Measurements from ENCODE around the gene GCGR.

GCGR gene

DNA sequence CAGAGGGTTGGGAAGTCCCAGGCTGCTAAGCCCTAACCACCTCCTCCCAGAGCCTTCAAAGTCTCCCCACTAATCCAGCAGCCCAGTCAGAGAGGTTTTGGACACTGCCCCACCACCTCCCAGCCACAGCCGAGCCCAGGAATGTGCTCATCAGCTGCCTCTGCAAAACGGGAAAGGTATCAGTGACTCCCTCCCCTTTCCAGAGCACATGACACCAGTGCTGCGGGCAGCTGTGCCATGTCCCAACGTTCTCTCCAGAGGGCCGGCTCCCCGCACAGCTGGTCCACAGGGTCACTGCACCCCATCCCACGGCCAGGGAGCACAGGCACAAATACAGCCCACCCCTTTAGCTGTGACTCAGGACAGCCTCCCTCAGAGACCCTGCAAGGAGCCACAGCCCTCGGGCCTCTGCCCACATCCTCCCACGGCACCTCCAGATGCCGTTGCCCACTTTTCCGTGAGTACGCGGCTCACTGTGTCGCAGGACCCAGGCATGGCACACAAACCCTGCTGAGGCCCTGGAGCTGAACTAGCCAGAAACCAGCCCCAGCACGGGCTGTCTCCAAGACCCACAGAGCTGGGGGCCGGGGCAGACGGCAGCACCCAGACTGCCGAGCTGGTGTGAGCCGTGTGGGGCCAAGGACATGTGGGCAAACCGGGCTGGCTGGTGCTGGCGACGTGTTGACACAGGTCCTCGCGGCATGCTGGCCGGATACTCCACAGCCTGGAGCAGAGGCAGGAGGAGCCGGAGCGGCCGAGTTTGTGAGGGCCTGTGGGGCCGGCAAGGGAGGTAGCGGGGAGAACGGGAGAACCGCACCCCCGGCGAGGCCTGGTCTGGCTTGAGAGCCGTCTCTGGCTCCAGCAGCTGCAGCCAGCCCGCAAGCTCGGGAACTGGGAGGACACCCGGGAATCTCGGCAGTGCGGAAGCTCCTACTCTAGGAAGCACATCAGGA, 37.2 kb downstream of the GCGR start:
- no peak overlapping the region for H3K4me3 Mint-ChIP-seq
- H3K9me3 Mint-ChIP-seq, result no peaks in the 10 kb centered on the region
- ATAC-seq (replicated peaks; ENCODE audit: extremely low read depth, poor library complexity, severe bottlenecking) (no peak), DNase-seq (ENCODE audit: low spot score in 2 of 2) (no peak)
- H3K27ac Mint-ChIP-seq (ENCODE audit: low read depth), result no peak overlapping the region
- H3K4me1 Mint-ChIP-seq, result no peaks in the 10 kb centered on the region
- peaks cover 19% of the 10 kb centered on the region for H3K36me3 Mint-ChIP-seq (ENCODE audit: insufficient read depth)
- no peaks in the 10 kb centered on the region for H3K27me3 Mint-ChIP-seq

DNA sequence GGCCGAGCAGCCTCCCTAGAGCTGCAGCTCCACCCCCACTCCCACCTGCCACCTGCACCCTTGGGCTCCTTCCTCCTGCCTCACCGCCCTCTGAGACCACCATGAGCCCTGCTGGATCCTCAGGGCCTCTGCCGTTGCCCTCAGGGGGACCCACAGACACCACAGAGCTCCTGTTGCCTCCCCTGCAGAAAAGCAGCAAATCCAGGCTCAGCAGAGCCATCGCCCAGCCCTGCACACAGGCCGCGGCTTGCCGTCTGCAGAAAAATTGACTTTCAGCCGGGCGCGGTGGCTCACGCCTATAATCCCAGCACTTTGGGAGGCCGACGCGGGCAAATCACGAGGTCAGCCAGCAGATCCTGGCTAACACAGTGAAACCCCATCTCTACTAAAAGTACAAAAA, 37.9 kb downstream of the GCGR start:
- Mint-ChIP-seq H3K27me3 (no peaks in the 10 kb centered on the region), H3K4me3 (no peak overlapping the region), H3K36me3 (ENCODE audit: insufficient read depth) (peaks cover 25% of the 10 kb centered on the region), H3K27ac (ENCODE audit: low read depth) (no peak overlapping the region), H3K9me3 (no peaks in the 10 kb centered on the region), H3K4me1 (no peaks in the 10 kb centered on the region)
- DNase-seq (ENCODE audit: low spot score in 2 of 2), result no peak
- no peak for ATAC-seq (replicated peaks; ENCODE audit: extremely low read depth, poor library complexity, severe bottlenecking)

DNA sequence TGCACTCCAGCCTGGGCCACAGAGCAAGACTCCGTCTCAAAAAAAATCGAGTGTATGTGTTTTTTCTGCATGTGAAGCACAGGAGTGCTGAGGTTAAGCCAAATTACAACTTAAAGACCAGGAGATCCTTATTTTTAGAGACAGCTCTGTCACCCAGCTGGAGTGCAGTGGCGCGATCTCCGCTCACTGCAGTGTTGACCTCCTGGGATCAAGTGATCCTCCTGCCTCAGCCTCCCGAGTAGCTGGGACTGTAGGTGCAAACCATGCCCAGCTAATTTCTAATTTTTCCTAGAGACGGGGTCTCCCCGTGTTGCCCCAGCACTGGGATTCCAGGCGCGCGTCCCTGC, 38.4 kb downstream of the GCGR start:
- Mint-ChIP-seq H3K27ac (ENCODE audit: low read depth) (no peak overlapping the region), H3K4me3 (no peak overlapping the region), H3K36me3 (ENCODE audit: insufficient read depth) (peaks cover 25% of the 10 kb centered on the region), H3K9me3 (no peaks in the 10 kb centered on the region), H3K4me1 (no peaks in the 10 kb centered on the region), H3K27me3 (no peaks in the 10 kb centered on the region)
- no peak for ATAC-seq (replicated peaks; ENCODE audit: extremely low read depth, poor library complexity, severe bottlenecking)
- DNase-seq (ENCODE audit: low spot score in 2 of 2), result no peak

DNA sequence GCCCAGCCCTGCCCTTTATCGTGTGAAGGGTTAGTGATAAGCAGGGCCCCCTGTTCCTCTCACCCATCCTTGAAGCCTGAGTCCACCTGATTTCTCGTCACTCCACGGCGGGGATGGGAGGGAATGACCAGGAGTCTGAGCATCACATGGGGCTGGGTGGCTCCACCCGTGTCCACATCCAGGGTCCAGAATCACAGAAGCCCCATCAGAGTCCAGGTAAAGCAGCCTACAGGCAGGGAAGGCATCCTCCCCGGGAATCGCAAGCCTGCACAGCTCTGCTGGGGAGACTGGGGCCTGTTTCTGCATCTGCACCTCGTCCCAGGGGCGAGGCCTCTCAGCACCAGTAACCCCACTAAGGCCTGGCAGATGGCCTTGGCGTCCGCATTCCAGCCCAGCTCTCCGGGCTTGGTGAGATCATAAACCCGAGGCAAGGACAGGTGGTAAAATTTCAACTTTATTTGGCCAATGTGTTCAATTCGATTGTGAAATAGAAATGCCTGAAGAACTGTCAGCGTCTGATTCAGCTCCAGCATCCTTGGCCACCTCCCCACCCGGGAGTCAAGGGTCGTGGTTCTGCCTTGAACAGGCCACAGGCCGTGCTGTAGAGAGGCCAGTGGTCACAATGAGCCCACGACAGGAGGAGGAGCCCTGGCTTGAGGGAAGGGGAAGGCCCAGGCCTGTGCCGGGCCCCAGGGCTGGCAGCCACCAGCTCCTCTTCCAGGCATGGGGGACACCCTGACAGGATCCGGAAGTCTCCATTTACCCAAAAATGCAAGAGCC, 39.0 kb downstream of the GCGR start:
- no peaks in the 10 kb centered on the region for H3K27me3 Mint-ChIP-seq
- H3K36me3 Mint-ChIP-seq (ENCODE audit: insufficient read depth), result peaks cover 28% of the 10 kb centered on the region
- H3K27ac Mint-ChIP-seq (ENCODE audit: low read depth), result no peak overlapping the region
- no peaks in the 10 kb centered on the region for H3K4me1 Mint-ChIP-seq
- no peak for ATAC-seq (replicated peaks; ENCODE audit: extremely low read depth, poor library complexity, severe bottlenecking)
- H3K9me3 Mint-ChIP-seq, result no peaks in the 10 kb centered on the region
- no peak for DNase-seq (ENCODE audit: low spot score in 2 of 2)
- no peak overlapping the region for H3K4me3 Mint-ChIP-seq

DNA sequence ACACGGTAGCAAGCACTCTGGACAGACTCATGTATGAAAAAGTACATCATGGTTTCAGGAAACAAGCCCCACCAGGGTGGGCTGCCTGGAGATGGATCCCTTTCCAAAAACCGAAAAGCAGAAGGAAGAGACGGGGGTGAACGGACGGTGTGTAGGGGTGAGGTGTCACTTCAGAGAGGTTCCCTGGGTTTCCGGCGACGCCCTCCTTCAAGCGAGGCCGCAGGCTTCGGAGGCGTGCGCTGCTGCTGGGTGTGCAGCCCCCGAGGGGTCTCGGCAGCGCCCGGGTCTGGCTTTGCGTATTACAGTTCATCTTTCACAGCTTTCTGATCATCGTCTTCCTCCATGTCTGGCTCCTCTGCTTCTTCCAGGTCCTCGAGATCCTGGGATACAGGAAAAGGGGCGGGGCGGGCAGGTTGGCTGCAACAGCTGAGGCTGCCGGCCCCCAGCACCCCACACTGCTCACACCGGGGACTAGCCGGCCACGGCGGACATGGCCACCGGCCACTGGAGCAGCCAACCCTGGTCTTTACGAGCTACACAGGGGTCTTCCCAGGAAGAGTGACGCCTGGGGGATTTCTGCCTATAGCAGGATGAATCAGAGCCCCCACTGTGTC, 39.9 kb downstream of the GCGR start:
- H3K4me1 Mint-ChIP-seq, result no peaks in the 10 kb centered on the region
- no peak overlapping the region for H3K4me3 Mint-ChIP-seq
- H3K27ac Mint-ChIP-seq (ENCODE audit: low read depth), result no peak overlapping the region
- ATAC-seq (replicated peaks; ENCODE audit: extremely low read depth, poor library complexity, severe bottlenecking), result no peak
- H3K9me3 Mint-ChIP-seq, result no peaks in the 10 kb centered on the region
- peaks cover 32% of the 10 kb centered on the region for H3K36me3 Mint-ChIP-seq (ENCODE audit: insufficient read depth)
- no peak for DNase-seq (ENCODE audit: low spot score in 2 of 2)
- no peaks in the 10 kb centered on the region for H3K27me3 Mint-ChIP-seq

DNA sequence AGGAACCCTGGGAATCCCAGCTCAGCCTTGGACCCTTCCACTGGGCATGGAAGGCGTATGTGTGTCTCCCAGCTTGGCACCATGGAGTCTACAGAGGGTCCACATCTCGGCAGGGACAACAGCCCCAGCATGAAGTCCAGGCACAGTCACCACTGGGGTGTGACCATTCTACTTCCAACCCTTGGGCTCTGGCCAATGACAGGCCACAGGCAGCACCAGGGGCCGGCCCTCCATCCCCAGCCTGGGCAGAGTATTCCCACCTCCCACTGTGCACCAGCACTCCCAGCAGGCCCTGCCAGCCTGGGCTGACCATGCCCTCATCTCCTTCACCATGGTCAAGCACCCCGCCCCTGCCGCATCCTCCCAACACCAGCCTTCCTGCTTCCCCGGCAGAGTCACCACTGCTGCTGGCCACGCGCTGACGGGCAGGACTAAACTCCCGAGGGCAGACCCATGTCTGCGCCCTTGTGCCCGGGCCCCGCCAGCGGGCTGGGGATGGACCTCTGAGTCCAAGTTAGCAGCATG, 40.4 kb downstream of the GCGR start:
- Mint-ChIP-seq H3K27me3 (no peaks in the 10 kb centered on the region), H3K27ac (ENCODE audit: low read depth) (no peak overlapping the region), H3K4me1 (no peaks in the 10 kb centered on the region), H3K4me3 (no peak overlapping the region), H3K9me3 (no peaks in the 10 kb centered on the region), H3K36me3 (ENCODE audit: insufficient read depth) (peaks cover 35% of the 10 kb centered on the region)
- no peak for DNase-seq (ENCODE audit: low spot score in 2 of 2)
- ATAC-seq (replicated peaks; ENCODE audit: extremely low read depth, poor library complexity, severe bottlenecking), result no peak

DNA sequence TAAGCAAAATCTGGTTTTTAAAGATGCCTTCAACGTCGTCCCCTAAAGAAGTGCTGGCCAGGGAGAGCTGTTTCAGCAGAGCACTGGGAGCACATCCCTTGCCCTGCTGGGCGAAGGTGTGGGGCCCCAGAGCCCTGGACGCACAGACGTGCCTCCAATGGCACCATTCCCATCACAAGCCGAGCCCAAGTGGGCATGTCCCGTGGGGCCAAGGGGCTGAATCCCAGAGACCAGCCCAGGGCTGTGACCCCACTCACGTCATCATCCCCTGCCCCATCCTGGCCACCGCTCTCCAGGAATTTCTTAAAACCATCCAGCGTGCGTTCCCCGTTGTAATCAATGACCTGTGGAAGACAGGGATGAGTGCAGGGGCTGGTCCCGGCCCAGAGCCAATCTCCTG, 40.9 kb downstream of the GCGR start:
- no peak overlapping the region for H3K27ac Mint-ChIP-seq (ENCODE audit: low read depth)
- no peak overlapping the region for H3K4me3 Mint-ChIP-seq
- no peaks in the 10 kb centered on the region for H3K9me3 Mint-ChIP-seq
- ATAC-seq (replicated peaks; ENCODE audit: extremely low read depth, poor library complexity, severe bottlenecking) (no peak), DNase-seq (ENCODE audit: low spot score in 2 of 2) (no peak)
- H3K27me3 Mint-ChIP-seq, result no peaks in the 10 kb centered on the region
- no peaks in the 10 kb centered on the region for H3K4me1 Mint-ChIP-seq
- H3K36me3 Mint-ChIP-seq (ENCODE audit: insufficient read depth), result peaks cover 36% of the 10 kb centered on the region

DNA sequence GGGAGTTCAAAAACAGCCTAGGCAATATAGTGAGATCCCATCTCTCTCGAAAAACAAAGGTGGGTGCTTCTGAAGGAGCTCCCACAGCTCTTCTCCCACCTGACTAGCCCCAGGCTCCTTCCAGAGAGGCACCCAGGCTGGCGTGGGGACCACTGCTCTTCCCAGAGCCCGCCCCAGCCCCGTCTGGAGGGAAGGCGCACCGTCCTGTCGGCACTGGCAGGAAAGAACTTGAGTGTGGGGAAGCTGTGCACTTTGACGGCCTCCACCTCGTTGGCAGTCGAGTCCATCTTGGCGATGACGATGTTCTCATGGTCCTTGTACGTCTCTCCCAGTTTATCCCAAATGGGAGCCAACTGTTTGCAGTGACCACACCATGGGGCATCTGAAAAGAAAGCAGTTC, 41.4 kb downstream of the GCGR start:
- DNase-seq (ENCODE audit: low spot score in 2 of 2), result no peak
- H3K27me3 Mint-ChIP-seq, result no peaks in the 10 kb centered on the region
- H3K36me3 Mint-ChIP-seq (ENCODE audit: insufficient read depth), result peaks cover 36% of the 10 kb centered on the region
- no peaks in the 10 kb centered on the region for H3K9me3 Mint-ChIP-seq
- no peak overlapping the region for H3K27ac Mint-ChIP-seq (ENCODE audit: low read depth)
- no peaks in the 10 kb centered on the region for H3K4me1 Mint-ChIP-seq
- ATAC-seq (replicated peaks; ENCODE audit: extremely low read depth, poor library complexity, severe bottlenecking), result no peak
- H3K4me3 Mint-ChIP-seq, result no peak overlapping the region

DNA sequence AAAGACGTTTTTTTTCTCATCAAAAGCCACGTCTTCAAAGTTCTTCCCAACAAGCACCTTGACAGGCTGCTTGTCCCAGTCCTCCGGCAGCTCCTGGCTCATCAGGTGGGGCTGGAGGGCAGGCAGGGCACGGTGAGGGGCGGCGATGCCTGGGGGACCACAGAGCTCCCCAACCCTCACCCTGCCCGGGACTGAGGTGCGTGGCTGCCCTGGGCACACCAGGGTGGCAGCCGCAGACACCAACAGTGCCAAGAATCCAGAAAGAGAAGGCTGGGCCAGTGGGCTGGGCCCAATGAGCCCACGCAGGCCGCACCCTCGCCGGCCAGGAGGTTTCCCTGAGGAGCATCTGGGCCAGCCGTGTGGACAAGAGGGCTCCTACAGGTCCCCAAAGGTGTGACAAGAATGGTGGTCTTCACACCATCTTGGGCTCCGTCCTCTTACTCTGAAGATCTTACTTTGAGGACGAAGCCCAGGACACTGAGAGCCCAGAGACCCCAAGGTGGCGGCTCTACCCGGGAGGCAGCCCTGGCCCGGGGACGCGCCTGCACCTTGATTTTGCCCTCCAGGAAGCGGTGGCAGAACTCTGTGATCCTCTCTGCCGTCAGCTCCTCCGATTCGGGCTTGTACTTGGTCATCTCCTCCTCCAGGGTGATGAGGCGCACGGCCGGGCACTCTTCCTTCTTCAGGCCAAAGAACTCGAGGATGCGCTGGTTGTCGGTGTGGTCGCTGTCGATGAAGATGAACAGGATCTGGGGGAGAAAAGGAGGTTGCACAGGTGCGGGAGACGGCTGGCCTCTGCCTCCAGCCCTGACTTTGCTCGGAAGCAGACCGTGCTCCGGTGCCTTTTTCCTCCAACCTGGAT, 42.2 kb downstream of the GCGR start:
- Mint-ChIP-seq H3K27me3 (no peaks in the 10 kb centered on the region), H3K4me1 (no peaks in the 10 kb centered on the region), H3K27ac (ENCODE audit: low read depth) (no peak overlapping the region)

DNA sequence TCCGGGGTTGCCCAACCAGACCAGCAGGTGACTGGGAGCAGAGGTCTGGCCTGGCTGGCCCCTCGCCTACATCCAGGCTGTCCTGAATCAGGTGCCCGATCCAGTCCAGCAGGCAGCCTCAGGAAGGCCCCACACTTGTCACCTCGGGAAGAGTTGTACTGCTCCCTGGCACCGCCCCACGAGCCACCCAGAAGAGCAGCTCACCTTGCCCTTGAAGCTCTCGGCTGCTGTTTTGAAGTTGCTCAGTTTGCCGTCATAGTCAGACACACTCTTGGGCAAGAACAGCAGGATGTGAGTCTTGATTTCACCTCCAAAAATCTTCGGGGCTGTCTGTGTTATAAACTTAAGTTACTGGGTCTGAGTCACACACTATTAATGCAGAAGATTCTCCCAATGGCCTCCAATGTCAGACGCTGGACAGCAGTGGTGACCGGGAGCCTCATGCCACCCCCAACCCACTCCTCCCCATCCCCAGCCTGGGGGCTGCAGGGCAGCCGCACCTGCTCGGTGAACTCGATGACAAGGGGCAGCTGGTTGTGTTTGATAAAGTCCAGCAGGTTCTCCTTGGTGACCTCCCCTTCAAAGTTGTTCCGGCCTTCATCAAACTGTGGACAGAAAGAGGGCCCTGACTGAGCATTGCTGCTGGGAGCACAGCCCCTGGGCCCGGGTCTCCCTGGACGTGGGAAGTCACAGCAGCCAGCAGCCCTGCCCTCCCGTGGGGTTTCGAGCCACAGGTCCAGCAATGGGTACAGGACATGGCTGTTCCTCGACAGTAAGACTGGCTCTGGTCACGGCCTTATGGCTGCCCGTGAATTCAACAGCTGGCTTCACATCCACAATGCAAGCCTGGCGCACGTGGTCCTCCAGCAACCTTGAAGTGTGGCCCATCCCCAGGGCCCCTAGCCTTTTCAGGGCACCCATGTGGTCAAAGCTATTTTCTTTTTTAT, 43.1 kb downstream of the GCGR start:
- Mint-ChIP-seq H3K27me3 (no peaks in the 10 kb centered on the region), H3K4me3 (no peak overlapping the region), H3K36me3 (ENCODE audit: insufficient read depth) (peaks cover 49% of the 10 kb centered on the region), H3K27ac (ENCODE audit: low read depth) (no peak overlapping the region), H3K9me3 (no peaks in the 10 kb centered on the region), H3K4me1 (no peaks in the 10 kb centered on the region)
- no peak for ATAC-seq (replicated peaks; ENCODE audit: extremely low read depth, poor library complexity, severe bottlenecking)
- no peak for DNase-seq (ENCODE audit: low spot score in 2 of 2)

More for the DNA sequence above, 42.2 kb downstream of the GCGR start:
- Mint-ChIP-seq H3K4me3 (no peak overlapping the region), H3K36me3 (ENCODE audit: insufficient read depth) (peaks cover 41% of the 10 kb centered on the region), H3K9me3 (no peaks in the 10 kb centered on the region)
- DNase-seq (ENCODE audit: low spot score in 2 of 2) (no peak), ATAC-seq (replicated peaks; ENCODE audit: extremely low read depth, poor library complexity, severe bottlenecking) (no peak)

DNA sequence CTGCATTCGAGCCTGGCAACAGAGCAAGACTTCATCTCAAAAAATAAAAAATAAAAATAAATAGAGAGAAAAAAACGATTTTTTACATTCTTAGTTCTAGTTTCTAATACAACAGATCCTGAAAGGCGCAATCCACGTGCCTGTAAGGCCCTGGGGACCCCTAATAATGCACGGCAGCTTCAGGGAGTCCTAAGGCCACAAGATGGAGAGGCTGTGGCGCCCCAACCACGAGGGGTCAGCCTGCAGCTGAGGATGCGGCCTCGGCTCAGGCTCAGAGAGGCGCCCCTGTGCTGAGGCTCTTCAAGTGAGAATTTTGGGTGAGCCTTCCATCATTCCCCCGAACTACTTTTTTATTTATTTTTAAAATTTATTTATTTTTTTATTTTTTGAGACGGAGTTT, 45.5 kb downstream of the GCGR start:
- no peak for ATAC-seq (replicated peaks; ENCODE audit: extremely low read depth, poor library complexity, severe bottlenecking)
- Mint-ChIP-seq H3K36me3 (ENCODE audit: insufficient read depth) (peaks cover 54% of the 10 kb centered on the region), H3K27me3 (no peaks in the 10 kb centered on the region), H3K9me3 (no peaks in the 10 kb centered on the region), H3K4me3 (no peak overlapping the region), H3K27ac (ENCODE audit: low read depth) (no peak overlapping the region), H3K4me1 (peaks cover 4% of the 10 kb centered on the region)
- no peak for DNase-seq (ENCODE audit: low spot score in 2 of 2)
